Trophoblast cell (in vitro differentiated cells and primary cell): ENCODE data around the gene TMIE.

Experiments
- DNase-seq, 2 donors: peaks; one replicate each; pipeline ENCODE4 v3.0.0-alpha.2; 2016
- H2AFZ ChIP-seq: 2 replicates; pipeline ENCODE4 v1.6.1; 2013; ENCODE audit warnings: low read length, moderate library complexity, mild to moderate bottlenecking; ENCODE audit not compliant: insufficient read depth, poor library complexity
- H2AK5ac ChIP-seq: 2 replicates; pipeline ENCODE4 v1.6.1; 2013; ENCODE audit warnings: mild to moderate bottlenecking, low read length
- H2BK120ac ChIP-seq: 2 replicates; pipeline ENCODE4 v1.6.1; 2013; ENCODE audit warnings: low read length, mild to moderate bottlenecking, moderate library complexity; ENCODE audit not compliant: insufficient read depth, poor library complexity
- H2BK12ac ChIP-seq: 2 replicates; pipeline ENCODE4 v1.6.1; 2013; ENCODE audit warnings: mild to moderate bottlenecking, low read length, moderate library complexity
- H2BK5ac ChIP-seq: 2 replicates; pipeline ENCODE4 v1.6.1; 2013; ENCODE audit warnings: low read length, low read depth, moderate library complexity, mild to moderate bottlenecking; ENCODE audit not compliant: poor library complexity
- H3K14ac ChIP-seq: 2 replicates; pipeline ENCODE4 v1.6.1; 2013; ENCODE audit warnings: mild to moderate bottlenecking, low read length
- H3K18ac ChIP-seq: 2 replicates; pipeline ENCODE4 v1.6.1; 2013; ENCODE audit warnings: mild to moderate bottlenecking, low read length
- H3K23ac ChIP-seq: 2 replicates; pipeline ENCODE4 v1.6.1; 2013; ENCODE audit warnings: low read length
- H3K27ac ChIP-seq: 2 replicates; pipeline ENCODE4 v1.5.1; 2013; ENCODE audit warnings: low read depth, mild to moderate bottlenecking, inconsistent platforms, low read length, moderate library complexity
- H3K27me3 ChIP-seq: 2 replicates; pipeline ENCODE4 v1.6.1; 2013; ENCODE audit warnings: inconsistent platforms, mild to moderate bottlenecking, low read length, moderate library complexity; ENCODE audit not compliant: insufficient read depth
- H3K36me3 ChIP-seq, 2 experiments: 1 replicate in 1 of 2; 2 replicates in 1 of 2; pipeline ENCODE4 v1.6.1; 2013; ENCODE audit warnings: low read length in 2 of 2, mild to moderate bottlenecking in 2 of 2, moderate library complexity in 1 of 2; ENCODE audit not compliant: insufficient read depth in 2 of 2, control insufficient read depth in 1 of 2
- H3K4ac ChIP-seq: 2 replicates; pipeline ENCODE4 v1.6.1; 2013; ENCODE audit warnings: low read depth, mild to moderate bottlenecking, low read length, moderate library complexity
- H3K4me1 ChIP-seq, 2 experiments: 1 replicate in 1 of 2; 2 replicates in 1 of 2; pipeline ENCODE4 v1.6.1; 2013; ENCODE audit warnings: low read length in 2 of 2, mild to moderate bottlenecking in 2 of 2, moderate library complexity in 1 of 2; ENCODE audit not compliant: insufficient read depth in 2 of 2, control insufficient read depth in 1 of 2
- H3K4me2 ChIP-seq: 2 replicates; pipeline ENCODE4 v1.6.1; 2013; ENCODE audit warnings: inconsistent platforms, mild to moderate bottlenecking, low read length, moderate library complexity
- H3K4me3 ChIP-seq: 2 replicates; pipeline ENCODE4 v1.5.1; 2013; ENCODE audit warnings: mild to moderate bottlenecking, low read depth, low read length, inconsistent platforms
- H3K79me1 ChIP-seq: one replicate; pipeline ENCODE4 v1.6.1; 2013; ENCODE audit warnings: low read length
- H3K79me2 ChIP-seq: 2 replicates; pipeline ENCODE4 v1.6.1; 2013; ENCODE audit warnings: low read length, mild to moderate bottlenecking; ENCODE audit not compliant: control insufficient read depth, insufficient read depth, poor library complexity
- H3K9ac ChIP-seq: 2 replicates; pipeline ENCODE4 v1.6.1; 2013; ENCODE audit warnings: mild to moderate bottlenecking, low read length
- H3K9me3 ChIP-seq: 2 replicates; pipeline ENCODE4 v1.6.1; 2013; ENCODE audit warnings: low read depth, mild to moderate bottlenecking, control low read depth, inconsistent platforms, low read length; ENCODE audit not compliant: insufficient read depth
- H4K12ac ChIP-seq: 2 replicates; pipeline ENCODE4 v1.6.1; 2013; ENCODE audit warnings: low read depth, mild to moderate bottlenecking, low read length, moderate library complexity
- H4K8ac ChIP-seq: 2 replicates; pipeline ENCODE4 v1.6.1; 2013; ENCODE audit warnings: low read depth, mild to moderate bottlenecking, low read length, moderate library complexity
- H4K91ac ChIP-seq: one replicate; pipeline ENCODE4 v1.6.1; 2013; ENCODE audit warnings: low read depth, mild to moderate bottlenecking, low read length, moderate library complexity
- WGBS: extraction: QIAGEN DNeasy Blood & Tissue Kit; methylation state at CpG from one replicate; pipeline ENCODE4 v1.1.7; 2013; ENCODE audit warnings: missing lambda C conversion rate; ENCODE audit not compliant: insufficient read length, insufficient coverage; ENCODE audit errors: extremely low coverage; 5-methylcytosine and 5-hydroxymethylcytosine counted together

The TMIE gene

DNA sequence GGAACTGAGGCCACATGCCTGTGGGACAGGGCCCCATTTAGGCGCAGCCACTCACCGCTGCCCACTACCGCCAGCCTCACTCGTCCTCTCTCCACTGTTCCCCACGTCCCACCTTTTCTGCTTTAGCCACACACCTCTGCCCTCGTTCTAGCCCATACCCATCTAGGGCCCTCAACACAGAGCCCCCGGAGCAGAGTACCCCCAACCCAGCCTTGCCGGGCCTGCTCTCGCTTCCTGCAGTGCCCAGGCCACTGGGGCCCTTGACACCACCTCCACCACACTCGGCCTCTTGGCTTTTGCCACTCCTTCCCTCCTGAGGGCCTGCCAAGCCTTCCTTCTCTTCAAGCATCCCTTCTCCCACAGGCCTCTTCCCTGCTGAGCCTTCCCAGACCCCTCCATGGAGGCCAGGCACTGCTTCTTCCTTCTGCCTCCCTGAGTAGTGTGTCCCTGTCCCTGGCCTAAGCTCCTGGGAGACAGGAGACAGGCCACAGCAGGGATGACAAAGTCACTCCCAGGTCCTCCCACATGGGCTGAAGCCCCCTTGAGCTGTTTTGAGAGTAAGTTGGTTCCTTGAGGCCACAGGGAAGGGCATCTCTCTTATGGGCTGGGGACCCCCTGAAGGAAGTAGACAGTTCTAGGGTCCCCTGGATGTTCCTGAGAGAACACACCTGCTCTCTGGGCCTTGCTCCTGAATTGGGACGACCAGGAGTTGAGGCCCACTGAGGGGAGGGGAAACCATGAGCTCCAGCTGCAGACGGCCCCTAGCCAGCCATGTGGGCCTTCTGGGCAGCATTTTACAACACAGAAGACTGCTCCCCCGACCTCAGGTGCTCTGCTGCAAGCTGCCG is 12.1 kb downstream of the TMIE start:
- Histone ChIP-seq H3K4ac (no peak overlapping the region), H3K4me3 (no peak overlapping the region), H3K27me3 (no peaks in the 10 kb centered on the region), H4K91ac (no peak overlapping the region), H3K23ac (no peak overlapping the region), H4K12ac (no peak overlapping the region), H3K9ac (no peak overlapping the region), H3K27ac (no peak overlapping the region), H2BK12ac (no peak overlapping the region), H2AFZ (no peak overlapping the region), H2AK5ac (no peak overlapping the region), H3K9me3 (peaks cover 7% of the 10 kb centered on the region), H3K18ac (no peak overlapping the region), H3K79me1 (no peaks in the 10 kb centered on the region), H3K4me2 (no peak overlapping the region), H2BK5ac (no peak overlapping the region), H4K8ac (no peak overlapping the region), H3K4me1 (peaks cover 9 to 10% of the 10 kb centered on the region in 2 experiments), H2BK120ac (no peak overlapping the region), H3K14ac (no peak overlapping the region), H3K36me3 (no peaks in the 10 kb centered on the region), H3K79me2 (no peaks in the 10 kb centered on the region)
- WGBS: no CpG with 5 or more reads among the region's 14 CpGs
- no peak for DNase-seq

DNA sequence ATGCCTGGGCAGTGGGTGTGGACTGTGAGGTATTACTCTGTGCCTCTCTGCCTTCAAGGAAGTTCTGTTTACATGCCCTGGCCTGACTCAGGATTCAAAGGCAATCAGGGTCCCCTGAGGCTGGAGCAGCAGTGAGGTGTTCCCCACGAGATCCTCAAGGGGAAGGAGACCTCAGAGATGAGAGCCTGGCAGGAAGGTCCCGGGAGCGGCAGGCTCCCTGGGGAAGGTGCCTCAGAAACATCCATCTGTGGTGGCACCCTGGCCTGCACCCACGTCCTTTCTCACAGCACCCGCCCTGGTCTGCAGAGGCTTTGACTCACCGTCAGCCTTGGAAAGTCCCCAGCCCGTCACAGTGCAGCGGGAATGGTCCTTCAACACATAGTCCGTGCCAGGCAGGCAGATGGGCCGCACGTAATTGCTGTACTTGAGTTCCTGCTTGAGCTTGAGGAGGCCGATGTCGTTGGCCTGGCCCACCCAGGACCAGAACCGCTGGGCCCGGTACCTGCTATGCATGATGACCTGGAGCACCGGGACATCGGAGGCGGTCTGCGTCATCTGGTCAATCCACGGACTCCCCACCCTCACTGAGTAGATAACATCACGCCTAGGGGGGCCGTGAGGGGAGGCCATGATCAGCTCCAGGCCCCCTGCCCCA is 12.8 kb downstream of the TMIE start:
- H2BK12ac ChIP-seq: no peak overlapping the region
- no peak overlapping the region for H4K91ac ChIP-seq
- H3K4me1 ChIP-seq: peaks cover 8 to 9% of the 10 kb centered on the region in 2 experiments
- H3K79me1 ChIP-seq: no peaks in the 10 kb centered on the region
- H3K14ac ChIP-seq: no peak overlapping the region
- no peak overlapping the region for H3K27ac ChIP-seq
- no peak overlapping the region for H3K9ac ChIP-seq
- no peak overlapping the region for H2AFZ ChIP-seq
- no peak overlapping the region for H3K4ac ChIP-seq
- WGBS: no CpG with 5 or more reads among the region's 22 CpGs
- H3K4me3 ChIP-seq: peak overlapping the region; percentile 7
- H3K79me2 ChIP-seq: no peaks in the 10 kb centered on the region
- H3K9me3 ChIP-seq: peaks cover 7% of the 10 kb centered on the region
- no peak overlapping the region for H3K4me2 ChIP-seq
- H3K27me3 ChIP-seq: no peaks in the 10 kb centered on the region
- H2BK120ac ChIP-seq: no peak overlapping the region
- H3K36me3 ChIP-seq: no peaks in the 10 kb centered on the region
- no peak overlapping the region for H3K18ac ChIP-seq
- H3K23ac ChIP-seq: no peak overlapping the region
- no peak for DNase-seq
- no peak overlapping the region for H4K8ac ChIP-seq
- H2BK5ac ChIP-seq: no peak overlapping the region
- H4K12ac ChIP-seq: no peak overlapping the region
- H2AK5ac ChIP-seq: no peak overlapping the region

DNA sequence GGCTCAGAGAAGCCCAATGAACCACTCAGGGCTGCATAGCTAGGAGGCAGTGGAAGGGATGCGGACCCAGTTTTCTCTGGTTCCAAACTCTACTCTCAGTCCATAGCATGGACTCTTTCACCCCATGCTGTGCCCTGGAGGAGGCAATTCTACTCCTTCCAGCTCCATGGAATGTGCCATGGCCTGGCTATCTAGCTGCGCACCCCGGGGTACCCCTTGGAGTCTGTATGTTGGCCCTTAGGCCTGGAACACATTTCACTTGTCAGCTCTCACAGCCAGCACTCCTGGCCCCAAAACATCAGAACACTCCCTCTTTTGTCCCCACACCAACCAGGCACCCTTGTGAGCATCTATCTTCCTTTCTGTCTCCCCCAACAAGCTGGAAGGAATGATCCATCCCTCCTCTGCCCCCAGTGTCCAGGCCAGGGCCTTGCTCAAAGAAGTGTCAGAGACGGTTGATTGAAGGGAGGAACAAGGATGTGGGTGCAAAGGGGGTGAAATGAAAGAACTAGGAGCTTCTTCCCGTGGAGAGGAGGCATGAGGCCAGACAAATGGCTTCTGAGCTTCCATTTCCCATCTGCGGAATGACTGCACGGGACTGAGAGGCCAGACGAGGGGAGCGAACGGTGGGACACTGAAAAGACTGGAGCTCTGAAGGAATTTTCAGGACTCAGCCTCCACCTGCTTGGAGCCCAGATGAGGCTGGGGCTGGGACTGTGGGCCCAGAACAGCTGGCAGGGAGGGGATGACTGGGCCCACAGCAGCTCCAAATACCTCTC is 13.7 kb downstream of the TMIE start:
- no peak overlapping the region for H3K23ac ChIP-seq
- H3K79me1 ChIP-seq: no peaks in the 10 kb centered on the region
- no peak overlapping the region for H3K18ac ChIP-seq
- WGBS: no CpG with 5 or more reads among the region's 10 CpGs
- no peak overlapping the region for H3K27ac ChIP-seq
- H2AK5ac ChIP-seq: no peak overlapping the region
- H4K8ac ChIP-seq: no peak overlapping the region
- H3K79me2 ChIP-seq: no peaks in the 10 kb centered on the region
- H3K36me3 ChIP-seq: no peaks in the 10 kb centered on the region
- no peak overlapping the region for H2BK120ac ChIP-seq
- no peak overlapping the region for H3K4me3 ChIP-seq
- peaks cover 4% of the 10 kb centered on the region for H3K9me3 ChIP-seq
- H4K12ac ChIP-seq: no peak overlapping the region
- H2AFZ ChIP-seq: no peak overlapping the region
- H3K27me3 ChIP-seq: no peaks in the 10 kb centered on the region
- no peak overlapping the region for H2BK5ac ChIP-seq
- no peak overlapping the region for H3K4me2 ChIP-seq
- no peak overlapping the region for H3K4ac ChIP-seq
- H3K14ac ChIP-seq: no peak overlapping the region
- no peak overlapping the region for H2BK12ac ChIP-seq
- no peak for DNase-seq
- H3K4me1 ChIP-seq: peaks cover 8 to 9% of the 10 kb centered on the region in 2 experiments
- H4K91ac ChIP-seq: no peak overlapping the region
- no peak overlapping the region for H3K9ac ChIP-seq

DNA sequence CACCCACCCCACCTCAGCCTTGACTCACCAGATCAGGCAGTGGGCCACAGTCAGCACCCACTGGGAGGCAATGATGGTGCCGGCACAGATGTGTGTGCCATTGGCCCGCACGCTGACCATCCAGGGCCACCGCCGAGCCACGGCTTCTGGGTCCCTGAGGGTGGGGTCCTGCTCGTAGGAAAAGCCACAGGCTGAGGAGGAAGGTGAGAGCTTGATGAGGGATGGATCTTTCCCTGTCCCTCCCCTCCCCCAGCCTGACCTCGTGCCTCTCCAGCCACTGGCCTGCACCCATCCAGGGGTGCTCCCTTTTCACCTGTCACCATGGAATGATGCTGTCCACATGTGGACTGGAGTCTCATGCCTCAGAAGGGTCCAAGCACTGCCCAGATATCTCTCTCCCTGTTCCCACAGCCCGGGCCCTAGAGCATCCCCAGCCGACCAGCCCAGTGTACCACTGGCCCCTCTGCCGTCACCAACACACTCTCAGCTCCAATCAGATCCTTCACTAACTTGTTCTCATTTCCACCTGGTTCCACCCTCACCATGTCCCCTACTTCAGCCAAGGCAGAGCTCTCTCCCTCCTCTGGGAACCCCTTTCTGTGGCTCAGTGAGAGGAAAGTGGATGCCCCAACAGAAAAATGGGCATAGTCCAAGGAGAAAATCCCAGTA is 14.4 kb downstream of the TMIE start:
- no peak overlapping the region for H3K4me3 ChIP-seq
- no peak overlapping the region for H3K9ac ChIP-seq
- no peaks in the 10 kb centered on the region for H3K79me1 ChIP-seq
- no peak overlapping the region for H2AFZ ChIP-seq
- no peak overlapping the region for H3K18ac ChIP-seq
- no peak overlapping the region for H4K91ac ChIP-seq
- no peak overlapping the region for H4K8ac ChIP-seq
- no peak overlapping the region for H3K23ac ChIP-seq
- no peak overlapping the region for H2AK5ac ChIP-seq
- no CpG with 5 or more reads among the region's 11 CpGs for WGBS
- H3K79me2 ChIP-seq: no peaks in the 10 kb centered on the region
- H3K4me2 ChIP-seq: no peak overlapping the region
- no peaks in the 10 kb centered on the region for H3K27me3 ChIP-seq
- peaks cover 4% of the 10 kb centered on the region for H3K9me3 ChIP-seq
- H3K27ac ChIP-seq: no peak overlapping the region
- DNase-seq: no peak
- no peaks in the 10 kb centered on the region for H3K36me3 ChIP-seq
- no peak overlapping the region for H2BK12ac ChIP-seq
- no peak overlapping the region for H4K12ac ChIP-seq
- H3K4me1 ChIP-seq: peaks cover 8 to 9% of the 10 kb centered on the region in 2 experiments
- no peak overlapping the region for H3K4ac ChIP-seq
- no peak overlapping the region for H3K14ac ChIP-seq
- no peak overlapping the region for H2BK5ac ChIP-seq
- H2BK120ac ChIP-seq: no peak overlapping the region
